ENCODE measurements around the gene ZNF189.
A peak's percentile ranks its signal among the peaks of the same experiment; 100 is the strongest.

The ZNF189 gene

GRCh38 chr9:101398068-101398929, at the start of gene ZNF189, which contains the start of gene MRPL50:
ZNF189 (plus strand) TSS chr9:101398851; CDS start chr9:101399157, 306 bp downstream.
MRPL50 (minus strand) TSS chr9:101398618; CDS start chr9:101398592, 26 bp downstream.
- DNase-seq (ENCODE audit: low read depth) = peak; percentile 97

GRCh38 chr9:101350285-101350684, 48.4 kb upstream of the ZNF189 start:
- no peak for DNase-seq (ENCODE audit: low read depth)

- no peak for DNase-seq (ENCODE audit: low read depth)
Measured at GRCh38 chr9:101352892-101353463, 45.7 kb upstream of the ZNF189 start.

- no peak for DNase-seq (ENCODE audit: low read depth)
Measured at GRCh38 chr9:101353683-101354082, 45.0 kb upstream of the ZNF189 start.

GRCh38 chr9:101354143-101354764, 44.4 kb upstream of the ZNF189 start:
- no peak for DNase-seq (ENCODE audit: low read depth)

- DNase-seq (ENCODE audit: low read depth) = no peak
Measured at GRCh38 chr9:101354765-101355708, 43.6 kb upstream of the ZNF189 start.

- no peak for DNase-seq (ENCODE audit: low read depth)
Measured at GRCh38 chr9:101356619-101357018, 42.0 kb upstream of the ZNF189 start.

- DNase-seq (ENCODE audit: low read depth) = no peak
Measured at GRCh38 chr9:101359679-101360078, 39.0 kb upstream of the ZNF189 start.

- DNase-seq (ENCODE audit: low read depth) = no peak
Measured at GRCh38 chr9:101360647-101361046, 38.0 kb upstream of the ZNF189 start.

- DNase-seq (ENCODE audit: low read depth) = no peak
Measured at GRCh38 chr9:101362450-101362849, 36.2 kb upstream of the ZNF189 start.

- peak; percentile 32 for DNase-seq (ENCODE audit: low read depth)
Measured at GRCh38 chr9:101365181-101365580, 33.5 kb upstream of the ZNF189 start.

GRCh38 chr9:101366038-101366756, 32.5 kb upstream of the ZNF189 start:
- no peak for DNase-seq (ENCODE audit: low read depth)

GRCh38 chr9:101367323-101367722, 31.3 kb upstream of the ZNF189 start:
- no peak for DNase-seq (ENCODE audit: low read depth)

- no peak for DNase-seq (ENCODE audit: low read depth)
Measured at GRCh38 chr9:101369286-101369685, 29.4 kb upstream of the ZNF189 start.

- no peak for DNase-seq (ENCODE audit: low read depth)
Measured at GRCh38 chr9:101369884-101370531, 28.6 kb upstream of the ZNF189 start.

GRCh38 chr9:101371813-101372212, 26.8 kb upstream of the ZNF189 start:
- no peak for DNase-seq (ENCODE audit: low read depth)

- DNase-seq (ENCODE audit: low read depth) = no peak
Measured at GRCh38 chr9:101372327-101373118, 26.1 kb upstream of the ZNF189 start.

- DNase-seq (ENCODE audit: low read depth) = no peak
Measured at GRCh38 chr9:101375546-101375945, 23.1 kb upstream of the ZNF189 start.

- DNase-seq (ENCODE audit: low read depth) = no peak
Measured at GRCh38 chr9:101376111-101376848, 22.4 kb upstream of the ZNF189 start.

All from fibroblast of the conjunctiva (primary cell).